ENCODE data around the gene LSP1.
"Not testable (repeated sequence)": the region's sequence is repeated elsewhere in the genome, so short reads cannot be mapped to it uniquely, and the experiment has no call there.

The LSP1 gene

GRCh38 chr11:1866776-1867175 lies 13.9 kb downstream of the LSP1 start:
- DNase-seq = no peak

- no peak for DNase-seq
These were observed 14.5 kb downstream of the LSP1 start for GRCh38 chr11:1867381-1867780.

- DNase-seq = no peak
These were observed 15.3 kb downstream of the LSP1 start for GRCh38 chr11:1868056-1868635.

DNA sequence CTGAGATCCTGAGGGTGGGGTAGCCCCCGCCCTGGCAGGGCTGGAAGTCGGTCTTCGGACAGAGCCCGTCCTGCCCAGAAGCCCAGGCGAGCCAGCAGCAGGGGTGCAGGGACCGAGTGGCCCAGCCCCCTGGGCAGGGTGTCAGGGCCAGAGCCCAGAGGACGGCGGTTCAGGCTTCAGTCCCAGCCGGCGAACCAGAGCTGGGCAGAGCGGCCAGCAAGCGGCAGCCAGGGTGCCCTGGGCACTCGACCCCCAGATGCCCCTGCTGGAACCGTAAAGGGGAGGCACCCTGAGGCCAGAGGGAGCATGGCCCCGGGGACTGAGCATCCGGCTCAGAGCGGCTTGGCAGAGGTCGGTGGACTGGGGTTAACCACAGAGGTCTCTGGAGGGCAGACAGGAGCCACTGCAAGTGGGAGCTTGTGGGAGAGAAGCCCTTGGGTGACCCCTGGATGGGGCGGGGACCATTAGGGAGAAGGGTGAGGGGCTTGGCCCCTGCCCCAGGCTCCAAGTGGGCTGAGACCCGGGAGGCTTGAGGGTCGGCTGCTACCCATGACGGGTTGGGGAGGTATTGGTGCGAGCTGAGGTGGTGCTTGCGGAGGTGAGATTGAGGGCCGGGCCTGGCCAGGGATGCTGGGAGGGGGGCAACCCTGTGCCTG lies 15.9 kb downstream of the LSP1 start:
- DNase-seq = no peak

GRCh38 chr11:1869427-1870325 lies 16.8 kb downstream of the LSP1 start:
- DNase-seq = no peak

- no peak for DNase-seq
These were observed 17.4 kb downstream of the LSP1 start for GRCh38 chr11:1870326-1870696.

- no peak for DNase-seq
These were observed 18.0 kb downstream of the LSP1 start for GRCh38 chr11:1870721-1871466.

- no peak for DNase-seq
These were observed 18.6 kb downstream of the LSP1 start for GRCh38 chr11:1871531-1871930.

DNA sequence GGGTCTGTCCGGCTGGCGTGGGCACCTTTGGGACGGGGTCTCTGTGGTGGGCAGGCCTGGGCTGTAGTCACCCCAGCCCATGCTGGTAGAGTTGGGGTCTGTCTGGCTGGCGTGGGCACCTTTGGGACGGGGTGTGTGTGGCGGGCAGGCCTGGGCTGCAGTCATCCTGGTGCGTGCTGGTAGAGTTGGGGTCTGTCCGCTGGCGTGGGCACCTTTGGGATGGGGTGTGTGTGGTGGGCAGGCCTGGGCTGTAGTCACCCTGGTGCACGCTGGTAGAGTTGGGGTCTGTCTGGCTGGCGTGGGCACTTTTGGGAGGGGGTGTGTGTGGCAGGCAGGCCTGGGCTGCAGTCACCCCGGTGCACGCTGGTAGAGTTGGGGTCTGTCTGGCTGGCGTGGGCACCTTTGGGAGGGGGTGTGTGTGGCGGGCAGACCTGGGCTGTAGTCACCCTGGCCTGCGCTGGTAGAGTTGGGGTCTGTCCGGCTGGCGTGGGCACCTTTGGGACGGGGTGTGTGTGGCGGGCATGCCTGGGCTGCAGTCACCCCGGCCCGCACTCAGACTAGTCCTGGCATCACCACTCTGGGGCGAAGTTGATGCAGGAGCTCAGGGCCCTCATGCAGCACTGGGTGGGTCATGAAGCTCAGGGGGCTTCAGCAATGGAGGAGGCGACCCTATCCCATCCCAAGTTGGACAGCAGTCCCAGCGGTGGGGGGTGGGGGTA lies 19.5 kb downstream of the LSP1 start:
- no peak for DNase-seq

- no peak for DNase-seq
These were observed 20.3 kb downstream of the LSP1 start for GRCh38 chr11:1873048-1873812.

DNA sequence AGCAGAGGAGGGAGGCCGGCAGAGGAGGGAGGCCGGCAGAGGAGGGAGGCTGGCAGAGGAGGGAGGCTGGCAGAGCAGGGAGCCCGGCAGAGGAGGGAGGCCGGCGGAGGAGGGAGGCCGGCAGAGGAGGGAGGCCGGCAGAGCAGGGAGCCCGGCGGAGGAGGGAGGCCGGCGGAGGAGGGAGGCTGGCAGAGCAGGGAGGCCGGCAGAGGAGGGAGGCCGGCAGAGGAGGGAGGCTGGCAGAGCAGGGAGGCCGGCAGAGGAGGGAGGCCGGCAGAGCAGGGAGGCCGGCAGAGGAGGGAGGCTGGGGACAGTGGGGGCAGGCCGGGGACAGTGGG lies 20.9 kb downstream of the LSP1 start:
- not testable (repeated sequence) for DNase-seq

DNA sequence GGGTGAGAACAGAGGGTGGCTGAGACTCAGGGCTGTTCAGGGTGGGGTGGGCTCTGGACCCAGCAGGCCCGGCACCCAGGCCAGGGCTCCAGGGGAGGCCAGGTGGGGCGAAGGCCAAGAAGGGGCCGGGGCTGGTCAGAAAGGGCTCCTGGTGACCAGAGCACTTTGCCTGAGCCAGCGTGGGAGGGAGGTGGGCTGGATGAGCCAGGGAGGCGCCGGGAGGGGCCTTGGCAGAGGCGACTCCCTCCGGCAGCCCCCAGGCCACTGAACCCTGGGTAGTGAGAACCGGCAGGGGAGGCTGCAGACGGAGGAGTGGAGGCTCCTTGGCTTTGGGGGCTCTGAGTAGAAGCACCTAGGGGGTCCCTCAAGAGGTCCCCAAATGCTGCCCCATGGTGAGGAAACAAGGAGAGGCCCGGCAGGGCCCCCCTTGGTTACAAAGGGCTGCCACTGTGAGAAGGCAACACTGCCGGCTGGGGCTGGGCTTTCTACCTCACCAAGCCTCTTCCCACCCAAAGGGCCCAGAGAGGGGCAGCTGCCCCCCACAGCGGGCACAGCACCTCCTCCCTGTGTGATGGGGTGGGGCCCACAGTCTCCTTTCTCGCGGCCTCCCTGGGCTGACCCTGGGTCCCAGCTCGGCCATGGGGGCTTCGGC lies 21.7 kb downstream of the LSP1 start:
- not testable (repeated sequence) for DNase-seq

DNA sequence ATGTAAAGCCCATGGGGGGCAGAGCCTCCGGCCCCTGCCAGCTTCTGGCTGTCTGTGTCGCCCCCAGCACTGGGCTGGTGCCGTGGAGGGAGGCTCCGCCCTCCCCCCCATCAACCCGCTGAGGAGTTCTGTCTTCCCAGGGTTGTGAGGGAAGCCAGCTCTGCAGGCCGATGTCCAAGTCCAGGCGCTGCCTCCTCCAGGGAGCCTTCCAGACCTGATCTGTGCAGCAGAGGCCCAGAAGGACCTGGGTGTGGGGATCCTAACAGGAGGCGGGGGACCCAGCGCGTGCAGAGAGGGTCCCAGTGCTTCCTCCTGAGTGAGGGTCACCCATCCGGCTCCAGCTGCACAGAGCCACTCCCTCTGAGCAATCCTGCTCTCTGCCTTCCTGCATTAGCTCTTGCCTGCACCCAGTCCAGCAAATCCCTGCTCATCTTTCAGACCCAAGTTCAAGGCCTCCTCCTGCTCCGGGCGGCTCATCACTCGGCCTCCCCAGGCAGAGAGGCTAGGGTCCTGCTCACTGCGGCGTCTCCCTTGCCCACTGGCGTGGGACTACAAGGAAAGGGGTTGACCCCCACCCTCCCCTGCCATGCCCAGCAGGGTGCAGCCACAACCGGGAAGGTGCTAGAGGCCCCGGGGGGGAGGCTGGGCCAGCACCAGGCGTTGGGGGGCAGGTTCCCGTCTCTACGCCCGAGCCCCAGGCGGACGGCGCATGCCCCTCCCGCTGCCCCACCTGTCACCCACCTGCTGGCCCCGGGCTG lies 22.4 kb downstream of the LSP1 start:
- no peak for DNase-seq

- not testable (repeated sequence) for DNase-seq
These were observed 23.0 kb downstream of the LSP1 start for GRCh38 chr11:1875851-1876301.

DNA sequence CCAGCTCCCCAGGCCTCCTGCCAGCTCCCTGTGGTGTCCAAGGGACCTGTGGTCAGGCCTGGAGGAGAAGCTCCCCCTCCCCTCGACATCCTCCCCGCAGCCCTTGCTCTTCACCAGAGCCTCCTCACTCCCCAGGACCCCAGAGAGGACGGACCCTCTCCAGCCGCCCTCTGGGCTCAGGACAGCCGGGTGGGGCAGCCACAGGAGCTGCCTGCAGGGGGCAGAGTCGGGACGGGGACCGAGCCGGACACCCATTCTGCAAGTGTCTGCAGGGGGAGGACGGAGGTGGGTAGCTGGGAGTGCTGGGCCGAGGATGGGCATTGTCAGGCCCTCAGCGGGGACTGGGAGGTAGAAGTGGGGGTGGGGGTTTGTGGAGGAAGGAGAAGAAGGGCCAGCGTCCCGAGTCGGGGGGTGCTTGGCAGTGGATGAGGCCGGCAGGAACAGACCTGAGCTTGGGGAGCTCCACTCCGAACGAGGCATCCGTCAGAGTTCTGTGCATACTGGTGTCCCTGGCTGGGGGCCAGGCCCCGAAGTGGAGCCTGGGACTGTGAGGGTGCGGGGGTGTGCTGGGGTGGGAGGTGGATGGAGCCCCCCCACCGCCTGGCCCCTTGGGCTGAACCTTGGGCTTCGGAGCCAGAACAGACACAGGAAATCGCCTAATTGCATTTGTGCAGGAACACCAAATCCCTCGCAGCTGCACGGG lies 23.6 kb downstream of the LSP1 start:
- no peak for DNase-seq

GRCh38 chr11:1877211-1878136 lies 24.6 kb downstream of the LSP1 start:
- DNase-seq = no peak

DNA sequence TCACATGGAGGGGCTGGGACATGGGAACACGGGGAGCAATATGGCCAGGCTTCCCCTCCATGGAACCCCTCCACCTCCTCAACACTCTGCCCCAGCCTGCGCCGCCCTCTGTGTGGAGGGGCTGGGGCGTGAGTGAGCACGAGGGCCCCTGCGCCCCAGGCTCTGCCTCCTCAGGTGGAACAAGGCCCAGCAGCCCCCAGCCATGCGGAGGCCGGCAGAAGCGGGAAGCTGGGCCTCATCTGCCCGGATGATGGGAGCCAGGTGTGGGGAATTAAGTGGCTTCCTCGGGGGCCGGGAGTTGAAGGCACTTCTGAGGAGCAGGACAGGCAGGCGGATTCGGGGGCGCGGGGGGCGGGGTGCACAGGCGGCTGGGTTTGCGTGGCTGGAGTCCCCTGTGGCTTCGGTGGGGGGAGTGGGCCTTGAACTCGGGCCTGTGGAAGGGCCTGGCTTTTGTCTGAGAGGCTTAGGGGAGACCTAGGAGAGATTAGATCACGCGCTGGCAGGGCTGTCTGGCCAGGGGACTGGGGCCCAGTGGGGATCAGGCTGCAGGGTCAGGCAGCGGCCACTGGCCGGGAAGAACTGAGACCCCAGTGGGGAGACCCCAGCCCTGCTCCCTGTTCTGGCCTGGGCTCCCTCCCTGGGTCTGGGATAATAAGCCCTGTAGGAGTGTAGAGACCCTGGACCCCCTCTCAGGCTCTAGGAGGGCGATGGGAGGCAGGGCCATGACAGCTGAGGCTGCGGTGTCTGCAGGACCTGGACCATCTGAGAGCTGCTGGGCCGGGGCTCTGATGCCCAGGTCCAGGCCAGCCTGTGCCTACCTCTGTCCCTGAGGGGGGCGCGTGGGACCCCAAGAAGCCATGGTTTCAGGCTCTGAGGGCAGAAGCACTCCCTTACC lies 25.5 kb downstream of the LSP1 start:
- DNase-seq = no peak
